ENCODE data around the gene NFRKB. TPM values are rescaled to one million over a fixed set of nuclear protein-coding genes. Genes with fewer than 3 reads are reported as not detected.

The NFRKB gene
- total and polyA plus RNA-seq, 10 of the 15 experiments (the other 5 are each of a cell fraction or from before 2014, with no cell fraction given), result 3.7 to 21.7 (median 14.1) TPM

DNA sequence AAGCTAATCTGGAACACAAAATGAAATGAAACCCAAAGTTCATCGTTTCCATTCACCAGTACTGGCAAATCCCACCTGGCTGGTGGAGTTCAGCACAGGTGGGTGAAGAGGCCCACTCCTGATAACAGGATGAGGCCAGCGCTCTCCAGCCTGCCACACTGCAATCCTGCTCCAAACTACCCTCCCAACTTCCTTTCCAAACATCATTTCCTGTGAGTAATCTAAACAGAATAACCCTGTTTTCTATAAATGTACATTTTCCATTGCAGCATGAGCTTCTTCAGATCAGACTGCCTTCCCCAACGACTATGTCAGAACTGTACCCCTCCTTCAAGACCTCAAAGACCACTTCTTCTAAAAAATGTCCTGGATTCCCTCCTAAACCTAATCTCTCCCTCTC, 15.9 kb upstream of the NFRKB start (continued):
- TF ChIP-seq, protein P1, sequence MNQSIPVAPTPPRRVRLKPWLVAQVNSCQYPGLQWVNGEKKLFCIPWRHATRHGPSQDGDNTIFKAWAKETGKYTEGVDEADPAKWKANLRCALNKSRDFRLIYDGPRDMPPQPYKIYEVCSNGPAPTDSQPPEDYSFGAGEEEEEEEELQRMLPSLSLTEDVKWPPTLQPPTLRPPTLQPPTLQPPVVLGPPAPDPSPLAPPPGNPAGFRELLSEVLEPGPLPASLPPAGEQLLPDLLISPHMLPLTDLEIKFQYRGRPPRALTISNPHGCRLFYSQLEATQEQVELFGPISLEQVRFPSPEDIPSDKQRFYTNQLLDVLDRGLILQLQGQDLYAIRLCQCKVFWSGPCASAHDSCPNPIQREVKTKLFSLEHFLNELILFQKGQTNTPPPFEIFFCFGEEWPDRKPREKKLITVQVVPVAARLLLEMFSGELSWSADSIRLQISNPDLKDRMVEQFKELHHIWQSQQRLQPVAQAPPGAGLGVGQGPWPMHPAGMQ (IDR thresholded peaks at IDR 0.05; ENCODE audit: borderline replicate concordance), result no peak
- TF ChIP-seq, protein P2, sequence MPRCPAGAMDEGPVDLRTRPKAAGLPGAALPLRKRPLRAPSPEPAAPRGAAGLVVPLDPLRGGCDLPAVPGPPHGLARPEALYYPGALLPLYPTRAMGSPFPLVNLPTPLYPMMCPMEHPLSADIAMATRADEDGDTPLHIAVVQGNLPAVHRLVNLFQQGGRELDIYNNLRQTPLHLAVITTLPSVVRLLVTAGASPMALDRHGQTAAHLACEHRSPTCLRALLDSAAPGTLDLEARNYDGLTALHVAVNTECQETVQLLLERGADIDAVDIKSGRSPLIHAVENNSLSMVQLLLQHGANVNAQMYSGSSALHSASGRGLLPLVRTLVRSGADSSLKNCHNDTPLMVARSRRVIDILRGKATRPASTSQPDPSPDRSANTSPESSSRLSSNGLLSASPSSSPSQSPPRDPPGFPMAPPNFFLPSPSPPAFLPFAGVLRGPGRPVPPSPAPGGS (IDR thresholded peaks at IDR 0.05; ENCODE audit: borderline replicate concordance, insufficient read depth, low read depth, low read length, poor library complexity, severe bottlenecking), result no peak
- TF ChIP-seq, protein P3, sequence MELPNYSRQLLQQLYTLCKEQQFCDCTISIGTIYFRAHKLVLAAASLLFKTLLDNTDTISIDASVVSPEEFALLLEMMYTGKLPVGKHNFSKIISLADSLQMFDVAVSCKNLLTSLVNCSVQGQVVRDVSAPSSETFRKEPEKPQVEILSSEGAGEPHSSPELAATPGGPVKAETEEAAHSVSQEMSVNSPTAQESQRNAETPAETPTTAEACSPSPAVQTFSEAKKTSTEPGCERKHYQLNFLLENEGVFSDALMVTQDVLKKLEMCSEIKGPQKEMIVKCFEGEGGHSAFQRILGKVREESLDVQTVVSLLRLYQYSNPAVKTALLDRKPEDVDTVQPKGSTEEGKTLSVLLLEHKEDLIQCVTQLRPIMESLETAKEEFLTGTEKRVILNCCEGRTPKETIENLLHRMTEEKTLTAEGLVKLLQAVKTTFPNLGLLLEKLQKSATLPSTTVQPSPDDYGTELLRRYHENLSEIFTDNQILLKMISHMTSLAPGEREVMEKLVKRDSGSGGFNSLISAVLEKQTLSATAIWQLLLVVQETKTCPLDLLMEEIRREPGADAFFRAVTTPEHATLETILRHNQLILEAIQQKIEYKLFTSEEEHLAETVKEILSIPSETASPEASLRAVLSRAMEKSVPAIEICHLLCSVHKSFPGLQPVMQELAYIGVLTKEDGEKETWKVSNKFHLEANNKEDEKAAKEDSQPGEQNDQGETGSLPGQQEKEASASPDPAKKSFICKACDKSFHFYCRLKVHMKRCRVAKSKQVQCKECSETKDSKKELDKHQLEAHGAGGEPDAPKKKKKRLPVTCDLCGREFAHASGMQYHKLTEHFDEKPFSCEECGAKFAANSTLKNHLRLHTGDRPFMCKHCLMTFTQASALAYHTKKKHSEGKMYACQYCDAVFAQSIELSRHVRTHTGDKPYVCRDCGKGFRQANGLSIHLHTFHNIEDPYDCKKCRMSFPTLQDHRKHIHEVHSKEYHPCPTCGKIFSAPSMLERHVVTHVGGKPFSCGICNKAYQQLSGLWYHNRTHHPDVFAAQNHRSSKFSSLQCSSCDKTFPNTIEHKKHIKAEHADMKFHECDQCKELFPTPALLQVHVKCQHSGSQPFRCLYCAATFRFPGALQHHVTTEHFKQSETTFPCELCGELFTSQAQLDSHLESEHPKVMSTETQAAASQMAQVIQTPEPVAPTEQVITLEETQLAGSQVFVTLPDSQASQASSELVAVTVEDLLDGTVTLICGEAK (IDR thresholded peaks at IDR 0.05; ENCODE audit: borderline replicate concordance), result no peak
- no peak for TF ChIP-seq ZNF622 (IDR thresholded peaks at IDR 0.05)

DNA sequence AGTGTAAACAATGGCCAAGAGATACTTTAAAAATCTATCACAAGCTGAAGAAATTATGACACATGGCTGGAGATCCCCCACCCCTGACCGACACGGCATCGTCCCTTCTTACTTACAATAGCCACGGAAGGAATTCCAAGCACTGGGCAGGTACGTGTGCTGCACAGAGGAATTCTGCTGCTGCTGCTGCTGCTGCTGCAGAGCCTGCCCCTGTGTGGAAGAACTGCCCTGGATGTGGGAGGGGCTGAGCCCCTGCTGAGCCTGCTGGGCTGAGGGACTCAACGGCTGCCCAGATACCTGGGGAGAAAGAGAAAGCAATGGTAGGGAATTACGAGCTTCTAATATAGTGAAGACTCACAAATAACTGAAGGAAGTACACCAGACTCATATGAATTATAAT, 15.0 kb upstream of the NFRKB start:
- ChIA-PET SMC1A (ENCODE audit: uncharacterized antibody, unreplicated experiment) (interaction anchor here (0.9 to 2.3 kb wide), 5 partner anchors 15 to 222 kb away, joined by 3 to 7 read pairs (median 3); partner anchors contain the start of gene PRDM10), RAD21 (ENCODE audit: unreplicated experiment) (no interaction called here), POLR2A (no interaction called here), CTCF (interaction anchor here (1.1 to 2.4 kb wide), 2 partner anchors 222 to 224 kb away, joined by 3 to 15 read pairs; no protein-coding TSS in a partner anchor)
- no peak overlapping the region for H3K9ac ChIP-seq (ENCODE audit: control insufficient read depth, insufficient read depth, low read length)
- no peak for FAIRE-seq
- 92% methylated on average over 7 of the region's 7 CpGs for WGBS (ENCODE audit: insufficient coverage, insufficient replicate concordance, low lambda C conversion rate, missing lambda C conversion rate)
- no peaks in the 10 kb centered on the region for H3K27me3 ChIP-seq (replicated peaks in 1 of 2; ENCODE audit: control insufficient read depth in 2 of 2, insufficient read depth in 2 of 2, low read length in 1 of 2)
- H3K4me3 ChIP-seq, result no peak overlapping the region
- H3K36me3 ChIP-seq (ENCODE audit: control insufficient read depth in 2 of 2, insufficient read depth in 2 of 2, low read length in 1 of 2), result peaks cover 5 to 6% of the 10 kb centered on the region in 2 experiments; a peak in 3 of 4 replicates
- no peaks in the 10 kb centered on the region for H3K9me3 ChIP-seq (replicated peaks; ENCODE audit: control insufficient read depth, insufficient read depth, low read length)
- H4K20me1 ChIP-seq (ENCODE audit: control insufficient read depth, insufficient read depth), result no peaks in the 10 kb centered on the region
- no peaks in the 10 kb centered on the region for H3K4me1 ChIP-seq (ENCODE audit: control insufficient read depth, insufficient read depth, low read length)
- no peak overlapping the region for H2AFZ ChIP-seq (ENCODE audit: control insufficient read depth, low read depth, low read length)
- no peak overlapping the region for H3K27ac ChIP-seq (ENCODE audit: control insufficient read depth, insufficient read depth)
- DNase-seq (ENCODE audit: low read depth, low spot score), result no peak
- no peak for ATAC-seq
- intact Hi-C loops (cut with micrococcal nuclease; ENCODE audit: unreplicated experiment), result no loop called here
- in situ Hi-C loops (cut with MboI), result no loop called here
- H3K4me2 ChIP-seq (ENCODE audit: control insufficient read depth, insufficient read depth), result no peak overlapping the region
- TF ChIP-seq KAT2A (conservative IDR thresholded peaks at IDR 0.05; ENCODE audit: control insufficient read depth, low read depth, low read length) (no peak), CHD2 (IDR thresholded peaks at IDR 0.05; ENCODE audit: borderline replicate concordance, low read depth, low read length) (no peak), SMC3 (IDR thresholded peaks at IDR 0.05; ENCODE audit: borderline replicate concordance, low read length) (no peak), SREBF1 (IDR thresholded peaks at IDR 0.05; ENCODE audit: low read length) (no peak)
- BruUV-seq (replicated peaks), result no TSS peak
- H3K79me2 ChIP-seq (ENCODE audit: control insufficient read depth, insufficient read depth, low read length), result no peaks in the 10 kb centered on the region

All from GM12878 (cell line).